ENCODE measurements around the gene PDK2.

DNA sequence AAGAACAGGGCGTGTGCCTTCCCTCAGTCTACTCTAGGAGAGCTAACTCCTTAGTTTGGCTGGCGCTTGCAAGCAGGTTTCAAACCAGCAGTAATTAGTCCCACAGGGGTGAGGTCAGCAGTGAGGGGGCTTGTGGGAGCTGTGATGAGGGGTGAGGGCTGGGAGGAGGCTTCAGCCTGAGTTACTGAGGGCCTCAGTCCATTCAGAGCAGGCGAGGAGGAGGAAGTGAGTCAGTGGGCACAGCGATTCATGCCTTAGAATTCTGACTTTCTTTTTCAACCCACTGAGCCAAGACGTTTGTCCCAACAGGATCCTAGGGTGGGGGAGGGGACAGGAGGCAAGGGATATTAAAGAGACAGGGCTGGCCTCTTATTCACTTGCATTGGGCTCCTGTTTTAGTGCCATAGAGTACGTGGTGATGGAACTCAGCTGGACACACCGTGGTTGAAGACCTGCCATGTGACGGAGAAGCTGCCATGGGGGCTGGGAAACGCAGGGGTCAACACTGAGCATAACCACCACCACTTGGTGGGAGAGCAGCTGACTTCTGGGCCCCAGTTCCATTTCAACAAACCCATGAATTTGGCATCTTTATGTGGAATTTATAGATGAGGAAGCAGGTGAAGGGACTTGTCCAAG, 47.5 kb upstream of the PDK2 start:
- TF ChIP-seq, protein P1, sequence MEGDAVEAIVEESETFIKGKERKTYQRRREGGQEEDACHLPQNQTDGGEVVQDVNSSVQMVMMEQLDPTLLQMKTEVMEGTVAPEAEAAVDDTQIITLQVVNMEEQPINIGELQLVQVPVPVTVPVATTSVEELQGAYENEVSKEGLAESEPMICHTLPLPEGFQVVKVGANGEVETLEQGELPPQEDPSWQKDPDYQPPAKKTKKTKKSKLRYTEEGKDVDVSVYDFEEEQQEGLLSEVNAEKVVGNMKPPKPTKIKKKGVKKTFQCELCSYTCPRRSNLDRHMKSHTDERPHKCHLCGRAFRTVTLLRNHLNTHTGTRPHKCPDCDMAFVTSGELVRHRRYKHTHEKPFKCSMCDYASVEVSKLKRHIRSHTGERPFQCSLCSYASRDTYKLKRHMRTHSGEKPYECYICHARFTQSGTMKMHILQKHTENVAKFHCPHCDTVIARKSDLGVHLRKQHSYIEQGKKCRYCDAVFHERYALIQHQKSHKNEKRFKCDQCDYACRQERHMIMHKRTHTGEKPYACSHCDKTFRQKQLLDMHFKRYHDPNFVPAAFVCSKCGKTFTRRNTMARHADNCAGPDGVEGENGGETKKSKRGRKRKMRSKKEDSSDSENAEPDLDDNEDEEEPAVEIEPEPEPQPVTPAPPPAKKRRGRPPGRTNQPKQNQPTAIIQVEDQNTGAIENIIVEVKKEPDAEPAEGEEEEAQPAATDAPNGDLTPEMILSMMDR (IDR thresholded peaks at IDR 0.05; ENCODE audit: borderline replicate concordance, extremely low read depth, low read length, poor library complexity, severe bottlenecking) = no peak
- TF ChIP-seq EZH2 (IDR thresholded peaks at IDR 0.05; ENCODE audit: borderline replicate concordance, low read depth, low read length, severe bottlenecking) = no peak
